Caco-2 (cell line): ENCODE measurements around the gene UBE2I. TPM values are rescaled to one million over a fixed set of nuclear protein-coding genes. Genes with fewer than 3 reads are reported as not detected.

Experiments
- BruUV-seq: library from RNA; stranded (reverse); fragments of 400-500 nt; replicated peaks from 2 replicates; lab custom pipeline; 2021; lab: Mats Ljungman, UMichigan
- CTCF ChIA-PET: fragments of 300-600 bp; sonication (Branson Sonifier 250); formaldehyde crosslinking; loops from one replicate; lab custom pipeline; 2022; ENCODE audit warnings: antibody characterized with exemption; lab: Charles Lee
- POLR2A ChIA-PET: fragments of 300-600 bp; sonication (Branson Sonifier 250); formaldehyde crosslinking; loops from one replicate; lab custom pipeline; 2022; ENCODE audit warnings: antibody characterized with exemption; lab: Charles Lee
- DNase-seq, 2 experiments: peaks; one replicate each; pipeline versions ENCODE4 v3.0.0 to v3.0.0-alpha.2; 2020 to 2022
- H3K27me3 ChIP-seq: replicated peaks from 2 replicates; pipeline ENCODE4 v1.6.0; 2011; ENCODE audit warnings: low read length; ENCODE audit not compliant: control insufficient read depth, insufficient read depth
- H3K36me3 ChIP-seq: 2 replicates; pipeline ENCODE4 v1.5.1; 2011; ENCODE audit warnings: low read length; ENCODE audit not compliant: control insufficient read depth, insufficient read depth
- H3K4me1 ChIP-seq: fragments of 250-450 bp; sonication (Bioruptor Pico); 2 replicates; pipeline ENCODE4 v1.5.1; 2020; ENCODE audit warnings: mild to moderate bottlenecking
- H3K4me3 ChIP-seq: 2 replicates; pipeline ENCODE4 v1.5.1; 2011; ENCODE audit warnings: low read depth, mild to moderate bottlenecking, control low read depth, low read length
- H3K9me3 ChIP-seq: fragments of 250-450 bp; sonication (Bioruptor Pico); 2 replicates; pipeline ENCODE4 v1.5.1; 2020; ENCODE audit warnings: mild to moderate bottlenecking, moderate library complexity
- H3K27ac Mint-ChIP-seq: one replicate; pipeline ENCODE4 v1.8.0; 2022; ENCODE audit warnings: mixed read lengths; ENCODE audit not compliant: unreplicated experiment
- H3K27me3 Mint-ChIP-seq: one replicate; pipeline ENCODE4 v1.8.0; 2022; ENCODE audit warnings: mixed read lengths; ENCODE audit not compliant: insufficient read depth, unreplicated experiment
- H3K36me3 Mint-ChIP-seq: one replicate; pipeline ENCODE4 v1.8.0; 2022; ENCODE audit warnings: mild to moderate bottlenecking, mixed read lengths; ENCODE audit not compliant: insufficient read depth, unreplicated experiment
- H3K4me1 Mint-ChIP-seq: one replicate; pipeline ENCODE4 v1.8.0; 2022; ENCODE audit warnings: low read depth, mixed read lengths; ENCODE audit not compliant: unreplicated experiment
- H3K4me3 Mint-ChIP-seq: one replicate; pipeline ENCODE4 v1.8.0; 2022; ENCODE audit warnings: mild to moderate bottlenecking, moderate library complexity, mixed read lengths; ENCODE audit not compliant: unreplicated experiment
- H3K9me3 Mint-ChIP-seq: one replicate; pipeline ENCODE4 v1.8.0; 2022; ENCODE audit warnings: mixed read lengths; ENCODE audit not compliant: unreplicated experiment
- intact Hi-C: fragments of 100-400 bp; cut with micrococcal nuclease; formaldehyde crosslinking; loops from one replicate; pipeline ENCODE4 v1.10.0; 2022; ENCODE audit not compliant: unreplicated experiment
- total RNA-seq: library from RNA; stranded (reverse); gene quantifications from 2 replicates; pipeline ENCODE4 v1.2.3, GENCODE V29; 2022
- TF ChIP-seq, protein P1 (sequence below), 2 experiments: fragments of 200-600 bp in 1 of 2; IDR thresholded peaks; 1 replicate in 1 of 2; 2 replicates in 1 of 2; pipeline versions ENCODE4 v1.5.1 to v1.8.0; 2011 to 2022; ENCODE audit warnings: antibody characterized with exemption in 1 of 2, control low read depth in 1 of 2, inconsistent platforms in 1 of 2, low read depth in 1 of 2, low read length in 1 of 2, mild to moderate bottlenecking in 1 of 2, moderate library complexity in 1 of 2; ENCODE audit not compliant: insufficient read depth in 1 of 2, severe bottlenecking in 1 of 2, unreplicated experiment in 1 of 2

Gene UBE2I
- total RNA-seq, 1 experiment from 2014 or later: 178 TPM

DNA sequence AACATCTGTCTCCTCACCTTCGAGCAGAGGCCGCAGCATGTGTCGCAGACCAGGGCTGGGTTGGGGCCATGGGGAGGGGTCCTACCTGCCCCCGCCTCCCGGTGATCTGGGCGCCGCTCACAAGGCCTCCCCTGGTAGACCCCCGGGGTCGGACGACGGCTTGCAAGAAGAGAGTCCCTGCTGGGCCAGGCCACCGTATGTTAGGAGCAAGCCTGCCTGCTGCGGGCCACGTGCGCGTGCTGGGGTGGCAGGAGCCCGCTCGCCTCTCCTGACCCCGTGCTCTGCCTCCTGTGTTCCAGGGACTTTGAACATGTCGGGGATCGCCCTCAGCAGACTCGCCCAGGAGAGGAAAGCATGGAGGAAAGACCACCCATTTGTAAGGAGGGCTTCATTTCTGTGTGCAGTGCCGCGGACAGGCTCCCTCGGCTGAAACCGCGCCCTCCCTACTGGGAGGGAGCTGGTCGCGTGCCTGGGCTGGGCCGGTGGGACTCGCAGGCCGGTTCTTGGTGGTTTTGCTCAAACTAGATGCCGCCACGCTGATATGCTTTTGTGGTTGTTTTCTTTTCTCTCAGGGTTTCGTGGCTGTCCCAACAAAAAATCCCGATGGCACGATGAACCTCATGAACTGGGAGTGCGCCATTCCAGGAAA, 4.4 kb downstream of the UBE2I start:
- H3K9me3 Mint-ChIP-seq: no peaks in the 10 kb centered on the region
- TF ChIP-seq, protein P1, sequence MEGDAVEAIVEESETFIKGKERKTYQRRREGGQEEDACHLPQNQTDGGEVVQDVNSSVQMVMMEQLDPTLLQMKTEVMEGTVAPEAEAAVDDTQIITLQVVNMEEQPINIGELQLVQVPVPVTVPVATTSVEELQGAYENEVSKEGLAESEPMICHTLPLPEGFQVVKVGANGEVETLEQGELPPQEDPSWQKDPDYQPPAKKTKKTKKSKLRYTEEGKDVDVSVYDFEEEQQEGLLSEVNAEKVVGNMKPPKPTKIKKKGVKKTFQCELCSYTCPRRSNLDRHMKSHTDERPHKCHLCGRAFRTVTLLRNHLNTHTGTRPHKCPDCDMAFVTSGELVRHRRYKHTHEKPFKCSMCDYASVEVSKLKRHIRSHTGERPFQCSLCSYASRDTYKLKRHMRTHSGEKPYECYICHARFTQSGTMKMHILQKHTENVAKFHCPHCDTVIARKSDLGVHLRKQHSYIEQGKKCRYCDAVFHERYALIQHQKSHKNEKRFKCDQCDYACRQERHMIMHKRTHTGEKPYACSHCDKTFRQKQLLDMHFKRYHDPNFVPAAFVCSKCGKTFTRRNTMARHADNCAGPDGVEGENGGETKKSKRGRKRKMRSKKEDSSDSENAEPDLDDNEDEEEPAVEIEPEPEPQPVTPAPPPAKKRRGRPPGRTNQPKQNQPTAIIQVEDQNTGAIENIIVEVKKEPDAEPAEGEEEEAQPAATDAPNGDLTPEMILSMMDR (IDR thresholded peaks at IDR 0.05; ENCODE audit: insufficient read depth in 1 of 2, low read depth in 1 of 2, low read length in 1 of 2, severe bottlenecking in 1 of 2, unreplicated experiment in 1 of 2): no peak
- no peaks in the 10 kb centered on the region for H3K27me3 ChIP-seq
- no TSS peak for BruUV-seq
- no peak for DNase-seq
- ChIA-PET CTCF (no interaction called here), POLR2A (no interaction called here)
- intact Hi-C loops: no loop called here
- peaks cover 3% of the 10 kb centered on the region for H3K36me3 ChIP-seq
- no peak overlapping the region for H3K27ac Mint-ChIP-seq
- no peaks in the 10 kb centered on the region for H3K9me3 ChIP-seq
- no peak overlapping the region for H3K4me3 Mint-ChIP-seq
- H3K4me1 ChIP-seq: peaks cover 5% of the 10 kb centered on the region; the same call in 1 of the 2 replicates
- H3K4me1 Mint-ChIP-seq: no peaks in the 10 kb centered on the region
- no peaks in the 10 kb centered on the region for H3K27me3 Mint-ChIP-seq
- no peak overlapping the region for H3K4me3 ChIP-seq
- peaks cover 70% of the 10 kb centered on the region for H3K36me3 Mint-ChIP-seq

DNA sequence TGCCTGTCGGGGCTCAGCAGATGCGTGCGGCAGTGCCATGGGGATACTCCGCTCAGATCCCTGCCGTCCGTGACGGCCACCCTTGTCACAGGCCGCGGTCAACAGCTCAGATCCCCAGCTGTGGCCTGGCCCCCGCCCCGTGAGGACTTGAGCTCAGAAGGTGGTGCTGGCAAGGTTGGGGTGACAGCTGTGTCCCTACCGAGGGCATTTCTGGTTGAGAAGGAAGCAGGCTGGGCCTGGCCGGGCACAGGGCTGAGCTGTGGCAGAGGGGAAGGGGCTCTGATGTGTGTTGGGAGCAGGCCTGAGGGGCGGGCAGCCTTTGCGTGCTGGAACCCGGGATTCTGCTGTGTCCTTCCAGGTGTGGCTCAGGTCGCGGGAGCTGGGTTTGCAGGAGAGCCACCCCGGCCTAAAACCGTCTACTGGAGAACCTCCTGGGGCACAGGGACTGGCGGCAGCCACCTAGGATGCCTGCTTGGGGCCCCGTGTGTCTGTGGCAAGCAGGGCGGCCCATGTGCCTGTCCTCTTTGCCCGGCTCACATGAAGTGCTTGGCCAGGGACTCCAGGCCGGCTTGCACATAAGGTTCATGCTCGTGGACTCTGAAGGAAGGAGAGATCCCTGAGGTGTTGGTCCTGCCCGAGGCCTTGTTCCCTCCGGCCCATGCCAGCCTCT, 5.1 kb downstream of the UBE2I start:
- Mint-ChIP-seq H3K9me3 (no peaks in the 10 kb centered on the region), H3K4me3 (no peak overlapping the region), H3K36me3 (peaks cover 77% of the 10 kb centered on the region), H3K4me1 (no peaks in the 10 kb centered on the region), H3K27ac (no peak overlapping the region), H3K27me3 (no peaks in the 10 kb centered on the region)
- TF ChIP-seq, protein P1 (IDR thresholded peaks at IDR 0.05; ENCODE audit: insufficient read depth in 1 of 2, low read depth in 1 of 2, low read length in 1 of 2, severe bottlenecking in 1 of 2, unreplicated experiment in 1 of 2): no peak
- Histone ChIP-seq H3K4me3 (no peak overlapping the region), H3K27me3 (no peaks in the 10 kb centered on the region), H3K36me3 (peaks cover 5% of the 10 kb centered on the region), H3K4me1 (peaks cover 5% of the 10 kb centered on the region; the same call in 1 of the 2 replicates), H3K9me3 (no peaks in the 10 kb centered on the region)
- no TSS peak for BruUV-seq
- ChIA-PET POLR2A (no interaction called here), CTCF (no interaction called here)
- intact Hi-C loops: no loop called here
- DNase-seq: no peak

DNA sequence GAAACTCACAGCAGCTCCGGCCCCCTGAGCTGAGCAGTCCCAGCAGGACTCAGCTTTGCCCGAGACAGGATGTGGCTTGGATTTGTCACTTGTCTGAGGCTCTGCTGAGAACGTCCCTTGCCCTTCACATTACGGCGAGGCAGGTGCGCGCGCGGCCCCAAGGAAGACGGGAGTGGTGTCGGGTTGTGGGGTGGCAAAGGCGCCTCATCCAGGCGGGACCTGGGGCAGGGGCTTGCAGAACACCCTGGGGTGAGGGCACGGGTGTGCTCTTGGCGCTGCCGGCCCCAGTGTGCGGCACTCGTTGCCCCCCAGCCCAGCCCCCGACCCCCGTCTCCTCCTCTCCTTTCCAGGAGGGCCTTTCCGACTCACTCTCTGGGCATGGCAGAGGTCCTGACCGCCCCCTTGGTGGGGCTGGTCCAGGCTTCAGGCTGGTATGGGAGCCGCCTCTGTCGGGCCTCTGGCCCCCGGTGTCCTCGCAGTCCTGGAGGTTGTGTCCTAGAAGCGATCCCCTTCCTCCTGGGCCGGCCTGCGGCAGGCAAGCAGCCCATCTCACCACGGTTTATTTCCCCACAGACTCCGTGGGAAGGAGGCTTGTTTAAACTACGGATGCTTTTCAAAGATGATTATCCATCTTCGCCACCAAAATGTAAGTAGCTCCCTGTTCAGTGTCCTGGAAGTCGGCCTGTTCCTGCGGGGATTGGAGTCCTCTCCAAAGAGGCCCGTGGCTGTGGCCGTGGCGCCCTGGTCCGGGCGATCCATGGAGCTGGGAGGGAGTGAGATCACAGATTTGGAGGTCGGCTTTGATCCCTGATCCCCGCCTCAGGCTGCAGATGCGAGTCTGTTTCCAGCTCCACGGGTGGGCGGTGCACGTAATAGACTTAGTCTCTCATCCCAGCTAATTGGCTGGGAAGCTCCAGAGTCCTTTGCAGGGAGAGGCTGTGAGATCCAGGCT, 5.9 kb downstream of the UBE2I start:
- POLR2A ChIA-PET: no interaction called here
- Histone ChIP-seq H3K27me3 (no peaks in the 10 kb centered on the region), H3K36me3 (peaks cover 5% of the 10 kb centered on the region), H3K4me3 (no peak overlapping the region), H3K9me3 (no peaks in the 10 kb centered on the region), H3K4me1 (peaks cover 5% of the 10 kb centered on the region; the same call in 1 of the 2 replicates)
- H3K36me3 Mint-ChIP-seq: peaks cover 82% of the 10 kb centered on the region
- H3K27ac Mint-ChIP-seq: no peak overlapping the region
- no peaks in the 10 kb centered on the region for H3K9me3 Mint-ChIP-seq
- BruUV-seq: no TSS peak
- DNase-seq: no peak
- no peaks in the 10 kb centered on the region for H3K4me1 Mint-ChIP-seq
- CTCF ChIA-PET: no interaction called here
- no peak overlapping the region for H3K4me3 Mint-ChIP-seq
- TF ChIP-seq, protein P1 (IDR thresholded peaks at IDR 0.05; ENCODE audit: insufficient read depth in 1 of 2, low read depth in 1 of 2, low read length in 1 of 2, severe bottlenecking in 1 of 2, unreplicated experiment in 1 of 2): no peak
- intact Hi-C loops: no loop called here
- no peaks in the 10 kb centered on the region for H3K27me3 Mint-ChIP-seq
